Activated CD8-positive, alpha-beta T cell treated with anti-CD3 and anti-CD28 coated beads for 36 hours (primary cell): ENCODE results near the gene BACE2. TPM values are rescaled to one million over a fixed set of nuclear protein-coding genes. Genes with fewer than 3 reads are reported as not detected.

Experiments
- ATAC-seq: fragments of 200-7000 bp; cut with Tn5 transposase; one replicate; pipeline ENCODE4 v1.10.0; 2021; ENCODE audit warnings: mild to moderate bottlenecking, moderate library complexity
- CTCF ChIA-PET: fragments of 350-600 bp; sonication (Branson Sonifier 250); formaldehyde crosslinking; loops from one replicate; lab custom pipeline; 2021; ENCODE audit warnings: antibody characterized with exemption; lab: Charles Lee
- POLR2A ChIA-PET: fragments of 350-600 bp; sonication (Branson Sonifier 250); formaldehyde crosslinking; loops from one replicate; lab custom pipeline; 2021; ENCODE audit warnings: antibody characterized with exemption; lab: Charles Lee
- DNase-seq: peaks from one replicate; pipeline ENCODE4 v3.0.0-alpha.2; 2020
- H3K27ac Mint-ChIP-seq: one replicate; pipeline ENCODE4 v1.8.0; 2021; ENCODE audit warnings: mild to moderate bottlenecking, mixed read lengths
- H3K27me3 Mint-ChIP-seq: one replicate; pipeline ENCODE4 v1.8.0; 2021; ENCODE audit warnings: mixed read lengths
- H3K36me3 Mint-ChIP-seq: one replicate; pipeline ENCODE4 v1.8.0; 2021; ENCODE audit warnings: low read depth, mixed read lengths
- H3K4me1 Mint-ChIP-seq: one replicate; pipeline ENCODE4 v1.8.0; 2021; ENCODE audit warnings: low read depth, mixed read lengths
- H3K4me3 Mint-ChIP-seq: one replicate; pipeline ENCODE4 v1.8.0; 2021; ENCODE audit warnings: mild to moderate bottlenecking, moderate library complexity, mixed read lengths
- H3K9me3 Mint-ChIP-seq: one replicate; pipeline ENCODE4 v1.8.0; 2021; ENCODE audit warnings: mixed read lengths
- intact Hi-C: fragments of 100-400 bp; cut with micrococcal nuclease; formaldehyde crosslinking; loops from one replicate; pipeline ENCODE4 v1.10.0; 2022
- microRNA-seq: library from miRNA; unstranded; fragments of <30 nt; microRNA quantifications from one replicate; pipeline ENCODE4 v1.2.0, GENCODE V29; 2022; ENCODE audit warnings: borderline microRNAs expressed, borderline replicate concordance
- total RNA-seq, 2 experiments: library from RNA; stranded (reverse); gene quantifications; one replicate each; pipeline ENCODE4 v1.2.3, GENCODE V29; 2021
- TF ChIP-seq, protein P1 (sequence below): fragments of 200-600 bp; IDR thresholded peaks from one replicate; pipeline ENCODE4 v1.8.0; 2022; ENCODE audit warnings: antibody characterized with exemption, mild to moderate bottlenecking

The BACE2 gene
- total RNA-seq, 2 experiments from 2014 or later: 1.1 to 2.0 TPM

DNA sequence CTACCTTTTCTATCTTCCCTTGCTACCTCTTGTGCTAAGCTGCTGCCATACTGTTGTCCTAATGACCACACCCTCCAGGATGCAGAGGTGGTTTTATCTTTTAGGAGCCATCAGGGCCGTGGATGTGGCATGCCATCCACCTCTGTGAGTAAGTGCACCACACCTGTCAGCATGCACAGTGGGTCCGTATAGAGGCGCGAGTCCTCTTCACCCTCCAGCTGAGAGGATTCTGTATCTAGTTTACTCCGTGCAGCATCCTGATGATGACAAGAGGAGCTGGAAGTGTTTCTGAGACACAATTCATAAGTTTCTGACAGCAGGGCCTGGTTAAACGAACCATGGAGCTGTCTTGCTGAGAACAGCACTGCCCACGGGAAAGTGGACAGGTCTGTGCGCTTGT lies 159.8 kb downstream of the BACE2 start:
- ChIA-PET CTCF (no interaction called here), POLR2A (no interaction called here)
- no peaks in the 10 kb centered on the region for H3K27me3 Mint-ChIP-seq
- H3K9me3 Mint-ChIP-seq: no peaks in the 10 kb centered on the region
- no peak overlapping the region for H3K27ac Mint-ChIP-seq
- DNase-seq (no peak), ATAC-seq (no peak)
- no peaks in the 10 kb centered on the region for H3K4me1 Mint-ChIP-seq
- TF ChIP-seq, protein P1, sequence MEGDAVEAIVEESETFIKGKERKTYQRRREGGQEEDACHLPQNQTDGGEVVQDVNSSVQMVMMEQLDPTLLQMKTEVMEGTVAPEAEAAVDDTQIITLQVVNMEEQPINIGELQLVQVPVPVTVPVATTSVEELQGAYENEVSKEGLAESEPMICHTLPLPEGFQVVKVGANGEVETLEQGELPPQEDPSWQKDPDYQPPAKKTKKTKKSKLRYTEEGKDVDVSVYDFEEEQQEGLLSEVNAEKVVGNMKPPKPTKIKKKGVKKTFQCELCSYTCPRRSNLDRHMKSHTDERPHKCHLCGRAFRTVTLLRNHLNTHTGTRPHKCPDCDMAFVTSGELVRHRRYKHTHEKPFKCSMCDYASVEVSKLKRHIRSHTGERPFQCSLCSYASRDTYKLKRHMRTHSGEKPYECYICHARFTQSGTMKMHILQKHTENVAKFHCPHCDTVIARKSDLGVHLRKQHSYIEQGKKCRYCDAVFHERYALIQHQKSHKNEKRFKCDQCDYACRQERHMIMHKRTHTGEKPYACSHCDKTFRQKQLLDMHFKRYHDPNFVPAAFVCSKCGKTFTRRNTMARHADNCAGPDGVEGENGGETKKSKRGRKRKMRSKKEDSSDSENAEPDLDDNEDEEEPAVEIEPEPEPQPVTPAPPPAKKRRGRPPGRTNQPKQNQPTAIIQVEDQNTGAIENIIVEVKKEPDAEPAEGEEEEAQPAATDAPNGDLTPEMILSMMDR: no peak
- no peaks in the 10 kb centered on the region for H3K36me3 Mint-ChIP-seq
- H3K4me3 Mint-ChIP-seq: no peak overlapping the region
- intact Hi-C loops: no loop called here

DNA sequence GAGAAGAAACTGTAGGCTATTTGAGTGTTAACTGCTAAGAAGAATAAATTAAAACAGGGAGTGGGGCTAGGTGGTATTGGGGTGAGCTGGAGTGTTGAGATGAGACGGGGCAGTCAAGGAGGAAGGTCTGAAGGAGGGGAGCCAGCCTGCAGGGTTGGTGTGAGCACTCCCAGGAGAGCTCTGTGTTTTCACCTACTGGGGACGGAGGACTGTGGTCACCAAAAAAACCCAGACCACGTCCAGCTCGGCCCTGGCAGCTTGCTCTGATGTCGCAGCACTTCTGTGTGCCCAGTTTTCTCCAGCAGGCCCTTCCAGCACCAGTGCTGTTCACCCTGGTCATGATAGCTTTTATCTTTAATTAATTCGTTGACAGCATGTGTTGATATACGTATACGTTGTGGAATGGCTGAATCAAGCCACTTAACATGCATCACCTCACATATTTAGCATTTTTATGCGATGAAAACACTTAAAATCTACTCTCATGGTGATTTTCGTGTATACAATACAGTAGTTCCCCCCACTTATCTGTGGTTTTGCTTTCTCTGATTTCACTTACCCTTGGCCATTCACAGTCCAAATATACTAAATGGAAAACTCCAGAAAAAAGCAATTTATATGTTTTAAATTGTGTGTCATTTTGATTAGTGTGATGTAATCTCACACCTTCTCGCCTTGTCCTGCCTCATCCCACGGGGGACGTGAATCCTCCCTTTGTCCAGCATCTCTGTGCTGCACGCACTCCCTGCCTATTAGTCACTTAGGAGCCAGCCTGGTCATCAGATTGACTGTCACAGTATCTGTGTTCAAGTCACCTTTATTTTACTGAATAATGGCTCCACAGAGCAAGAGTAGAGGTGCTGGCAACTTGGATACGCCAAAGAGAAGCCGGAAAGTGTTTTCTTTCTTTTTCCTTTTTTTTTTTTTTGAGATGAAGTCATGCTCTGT lies 161.0 kb downstream of the BACE2 start:
- Mint-ChIP-seq H3K4me1 (no peaks in the 10 kb centered on the region), H3K27ac (no peak overlapping the region), H3K4me3 (no peak overlapping the region), H3K9me3 (peaks cover 5% of the 10 kb centered on the region), H3K27me3 (no peaks in the 10 kb centered on the region), H3K36me3 (no peaks in the 10 kb centered on the region)
- TF ChIP-seq, protein P1: no peak
- DNase-seq: no peak
- CTCF ChIA-PET: interaction anchor here (1.5 kb wide), 1 partner anchor 10 kb away, joined by 4 read pairs; no protein-coding TSS in a partner anchor
- ATAC-seq: no peak
- POLR2A ChIA-PET: no interaction called here
- intact Hi-C loops: no loop called here

Small RNA genes lying within 50 kb of the gene (microRNA-seq; reads per million reads assigned to microRNA genes)
- gene MIR3197: not detected

Other genes with a start within 250 kb of the BACE2 start
- not detected for gene FAM3B, start 148.6 kb downstream of the BACE2 start, total RNA-seq
- 10 to 100 TPM in 1 of 2 experiments, 1 to 10 TPM in 1; 9.2 to 10.3 TPM for gene MX2, start 193.9 kb downstream of the BACE2 start, total RNA-seq